Type B pancreatic cell (in vitro differentiated cells): ENCODE data around the gene ADGRA3. TPM values are rescaled to one million over a fixed set of nuclear protein-coding genes. Genes with fewer than 3 reads are reported as not detected.

Source experiments
- DNase-seq: peaks from one replicate; pipeline ENCODE4 v3.0.0; 2021; ENCODE audit warnings: mixed read lengths; ENCODE audit not compliant: unreplicated experiment; ENCODE audit errors: extremely low spot score
- H3K27ac Mint-ChIP-seq: 2 replicates; pipeline ENCODE4 v1.8.0; 2021; ENCODE audit warnings: mild to moderate bottlenecking, mixed read lengths
- H3K27me3 Mint-ChIP-seq: 2 replicates; pipeline ENCODE4 v1.8.0; 2021; ENCODE audit warnings: mixed read lengths
- H3K36me3 Mint-ChIP-seq: 2 replicates; pipeline ENCODE4 v1.8.0; 2021; ENCODE audit warnings: mixed read lengths
- H3K4me1 Mint-ChIP-seq: one replicate; pipeline ENCODE4 v1.8.0; 2021; ENCODE audit warnings: mixed read lengths; ENCODE audit not compliant: unreplicated experiment
- H3K4me3 Mint-ChIP-seq: 2 replicates; pipeline ENCODE4 v1.8.0; 2021; ENCODE audit warnings: mild to moderate bottlenecking, mixed read lengths
- H3K9me3 Mint-ChIP-seq: 2 replicates; pipeline ENCODE4 v1.8.0; 2021; ENCODE audit warnings: mixed read lengths
- CTCF ChIP-seq: fragments of 200-600 bp; sonication (generic); conservative IDR thresholded peaks from 2 replicates; pipeline ENCODE4 v1.5.0; 2021; ENCODE audit warnings: antibody characterized with exemption, mild to moderate bottlenecking
- total RNA-seq: library from RNA; stranded (reverse); gene quantifications from 2 replicates; pipeline ENCODE4 v1.2.1, GENCODE V29; 2021; ENCODE audit warnings: low replicate concordance

ADGRA3 gene
- total RNA-seq, 1 donor from 2014 or later = 61.0 TPM

GRCh38 chr4:22420291-22420690, 95.6 kb downstream of the ADGRA3 start:
- Mint-ChIP-seq H3K4me1 (no peaks in the 10 kb centered on the region), H3K9me3 (no peaks in the 10 kb centered on the region), H3K27ac (no peak overlapping the region), H3K27me3 (no peaks in the 10 kb centered on the region), H3K36me3 (peaks cover 28% of the 10 kb centered on the region), H3K4me3 (no peak overlapping the region)
- DNase-seq = no peak
- TF ChIP-seq CTCF = no peak

- peaks cover 14% of the 10 kb centered on the region for H3K36me3 Mint-ChIP-seq
- DNase-seq = no peak
- H3K27ac Mint-ChIP-seq = no peak overlapping the region
- H3K27me3 Mint-ChIP-seq = no peaks in the 10 kb centered on the region
- no peak overlapping the region for H3K4me3 Mint-ChIP-seq
- H3K4me1 Mint-ChIP-seq = no peaks in the 10 kb centered on the region
- H3K9me3 Mint-ChIP-seq = no peaks in the 10 kb centered on the region
- no peak for TF ChIP-seq CTCF
Measured at GRCh38 chr4:22417408-22417807, 98.5 kb downstream of the ADGRA3 start.

- Mint-ChIP-seq H3K9me3 (no peaks in the 10 kb centered on the region), H3K4me3 (no peak overlapping the region), H3K36me3 (peaks cover 14% of the 10 kb centered on the region), H3K27me3 (no peaks in the 10 kb centered on the region), H3K4me1 (no peaks in the 10 kb centered on the region), H3K27ac (no peak overlapping the region)
- TF ChIP-seq CTCF = no peak
- no peak for DNase-seq
Measured at GRCh38 chr4:22416403-22416802, 99.5 kb downstream of the ADGRA3 start.

- Mint-ChIP-seq H3K4me1 (no peaks in the 10 kb centered on the region), H3K36me3 (peaks cover 9% of the 10 kb centered on the region), H3K4me3 (no peak overlapping the region), H3K27me3 (no peaks in the 10 kb centered on the region), H3K9me3 (no peaks in the 10 kb centered on the region), H3K27ac (no peak overlapping the region)
- no peak for TF ChIP-seq CTCF
- DNase-seq = no peak
Measured at GRCh38 chr4:22414833-22415232, 101.0 kb downstream of the ADGRA3 start.

- Mint-ChIP-seq H3K4me3 (no peak overlapping the region), H3K36me3 (peaks cover 5% of the 10 kb centered on the region), H3K27ac (no peak overlapping the region), H3K9me3 (no peaks in the 10 kb centered on the region), H3K4me1 (no peaks in the 10 kb centered on the region), H3K27me3 (no peaks in the 10 kb centered on the region)
- DNase-seq = no peak
- no peak for TF ChIP-seq CTCF
Measured at GRCh38 chr4:22413471-22413870, 102.4 kb downstream of the ADGRA3 start.

GRCh38 chr4:22412013-22412412, 103.9 kb downstream of the ADGRA3 start:
- no peak overlapping the region for H3K4me3 Mint-ChIP-seq
- no peaks in the 10 kb centered on the region for H3K9me3 Mint-ChIP-seq
- no peak for TF ChIP-seq CTCF
- H3K27ac Mint-ChIP-seq = no peak overlapping the region
- H3K27me3 Mint-ChIP-seq = no peaks in the 10 kb centered on the region
- no peaks in the 10 kb centered on the region for H3K4me1 Mint-ChIP-seq
- no peak for DNase-seq
- peaks cover 3% of the 10 kb centered on the region for H3K36me3 Mint-ChIP-seq
